ENCODE measurements around the gene CTU2.

- TF ChIP-seq GATA3 (IDR thresholded peaks at IDR 0.05; ENCODE audit: low read depth, low read length) (no peak), GATA2 (IDR thresholded peaks at IDR 0.05; ENCODE audit: low read depth, low read length) (no peak)
Measured at GRCh38 chr16:88739977-88740726, 33.8 kb downstream of the CTU2 start.

Data from SH-SY5Y (cell line).